Loucy (cell line): ENCODE data around the gene GREB1L.

ENCODE experiments used
- H2AFZ ChIP-seq: fragments of 200-600 bp; sonication (generic); 2 replicates; pipeline ENCODE4 v1.6.0; 2016; ENCODE audit warnings: antibody characterized with exemption, mild to moderate bottlenecking, low read length, moderate library complexity
- H3F3A ChIP-seq: fragments of 200-600 bp; 2 replicates; pipeline ENCODE4 v1.6.0; 2016; ENCODE audit warnings: antibody characterized with exemption, low read depth, mild to moderate bottlenecking
- H3K27me3 ChIP-seq: fragments of 200-600 bp; sonication (generic); 2 replicates; pipeline ENCODE4 v1.6.1; 2014; ENCODE audit warnings: low read length, mild to moderate bottlenecking; ENCODE audit not compliant: insufficient read depth, poor library complexity, severe bottlenecking
- H3K36me3 ChIP-seq: fragments of 200-600 bp; sonication (generic); 2 replicates; pipeline ENCODE4 v1.6.1; 2016; ENCODE audit warnings: low read length; ENCODE audit not compliant: insufficient read depth
- H3K4me1 ChIP-seq: fragments of 200-600 bp; sonication (generic); 2 replicates; pipeline ENCODE4 v1.5.1; 2014; ENCODE audit warnings: low read length, mild to moderate bottlenecking; ENCODE audit not compliant: insufficient read depth, poor library complexity, severe bottlenecking
- H3K4me2 ChIP-seq: fragments of 200-600 bp; sonication (generic); 2 replicates; pipeline ENCODE4 v1.6.0; 2014; ENCODE audit warnings: antibody characterized with exemption, low read length, low read depth, mild to moderate bottlenecking; ENCODE audit not compliant: poor library complexity, severe bottlenecking
- H3K4me3 ChIP-seq: fragments of 200-600 bp; sonication (generic); 2 replicates; pipeline ENCODE4 v1.5.1; 2014; ENCODE audit warnings: low read length, mild to moderate bottlenecking, mixed read lengths; ENCODE audit not compliant: poor library complexity, severe bottlenecking
- H3K79me2 ChIP-seq: fragments of 200-600 bp; sonication (generic); 2 replicates; pipeline ENCODE4 v1.6.1; 2014; ENCODE audit warnings: low read length; ENCODE audit not compliant: insufficient read depth
- H3K9ac ChIP-seq: fragments of 200-600 bp; sonication (generic); 2 replicates; pipeline ENCODE4 v1.6.0; 2014; ENCODE audit warnings: mild to moderate bottlenecking, low read depth, low read length, moderate library complexity; ENCODE audit not compliant: poor library complexity, severe bottlenecking
- H3K9me2 ChIP-seq: fragments of 200-600 bp; sonication (generic); replicated peaks from 2 replicates; pipeline ENCODE4 v1.6.1; 2016; ENCODE audit warnings: low read depth, low read length, mixed read lengths
- H3K9me3 ChIP-seq: fragments of 200-600 bp; sonication (generic); 2 replicates; pipeline ENCODE4 v1.6.1; 2014; ENCODE audit warnings: mild to moderate bottlenecking, antibody characterized with exemption, low read length, low read depth; ENCODE audit not compliant: insufficient read depth
- H4K20me1 ChIP-seq: fragments of 200-600 bp; sonication (generic); 2 replicates; pipeline ENCODE4 v1.6.0; 2014; ENCODE audit warnings: antibody characterized with exemption, low read length, mild to moderate bottlenecking; ENCODE audit not compliant: insufficient read depth, poor library complexity, severe bottlenecking
- CTCF ChIP-seq: fragments of 200-600 bp; sonication (generic); conservative IDR thresholded peaks from 2 replicates; pipeline ENCODE4 v1.5.1; 2014; ENCODE audit warnings: mild to moderate bottlenecking, antibody characterized with exemption, low read length
- EZH2phosphoT487 ChIP-seq: fragments of 200-600 bp; IDR thresholded peaks from 2 replicates; pipeline ENCODE4 v1.6.1; 2018; ENCODE audit warnings: antibody characterized with exemption, mild to moderate bottlenecking, moderate library complexity, borderline replicate concordance

The GREB1L gene

GRCh38 chr18:21453511-21453901 lies 211.5 kb downstream of the GREB1L start:
- no peaks in the 10 kb centered on the region for H3K79me2 ChIP-seq
- no peaks in the 10 kb centered on the region for H3K9me3 ChIP-seq
- H3K4me2 ChIP-seq = no peak overlapping the region
- no peaks in the 10 kb centered on the region for H3F3A ChIP-seq
- H3K4me3 ChIP-seq = no peak overlapping the region
- no peak overlapping the region for H3K9ac ChIP-seq
- H3K27me3 ChIP-seq = no peaks in the 10 kb centered on the region
- H3K4me1 ChIP-seq = peaks cover 32% of the 10 kb centered on the region
- no peak overlapping the region for H2AFZ ChIP-seq
- H3K36me3 ChIP-seq = no peaks in the 10 kb centered on the region
- H3K9me2 ChIP-seq = no peaks in the 10 kb centered on the region
- H4K20me1 ChIP-seq = no peaks in the 10 kb centered on the region
- no peak for TF ChIP-seq CTCF
- TF ChIP-seq EZH2phosphoT487 = no peak

- Histone ChIP-seq H2AFZ (no peak overlapping the region), H3K9me2 (no peaks in the 10 kb centered on the region)
These were observed 212.7 kb downstream of the GREB1L start for GRCh38 chr18:21454725-21455124.

GRCh38 chr18:21456428-21457178 lies 214.6 kb downstream of the GREB1L start:
- TF ChIP-seq EZH2phosphoT487 (no peak), CTCF (no peak)

More at GRCh38 chr18:21454725-21455124, 212.7 kb downstream of the GREB1L start:
- H3K4me3 ChIP-seq = no peak overlapping the region
- H3K4me1 ChIP-seq = peaks cover 29% of the 10 kb centered on the region
- no peak overlapping the region for H3K9ac ChIP-seq
- H3K27me3 ChIP-seq = no peaks in the 10 kb centered on the region
- H3K4me2 ChIP-seq = no peak overlapping the region
- H3F3A ChIP-seq = no peaks in the 10 kb centered on the region
- H3K9me3 ChIP-seq = no peaks in the 10 kb centered on the region
- H4K20me1 ChIP-seq = no peaks in the 10 kb centered on the region
- no peak for TF ChIP-seq EZH2phosphoT487
- no peak for TF ChIP-seq CTCF
- H3K79me2 ChIP-seq = no peaks in the 10 kb centered on the region
- no peaks in the 10 kb centered on the region for H3K36me3 ChIP-seq

More at GRCh38 chr18:21456428-21457178, 214.6 kb downstream of the GREB1L start:
- Histone ChIP-seq H3K4me1 (peaks cover 12% of the 10 kb centered on the region), H3K9me3 (no peaks in the 10 kb centered on the region), H3F3A (no peaks in the 10 kb centered on the region), H3K27me3 (no peaks in the 10 kb centered on the region), H3K36me3 (no peaks in the 10 kb centered on the region), H3K9ac (no peak overlapping the region), H4K20me1 (no peaks in the 10 kb centered on the region), H3K79me2 (no peaks in the 10 kb centered on the region), H3K4me3 (no peak overlapping the region), H2AFZ (no peak overlapping the region; the same call in 1 of the 2 replicates), H3K9me2 (no peaks in the 10 kb centered on the region), H3K4me2 (no peak overlapping the region)
